Neural progenitor cell (in vitro differentiated cells): Measurements from ENCODE around the gene SLC43A1.

ENCODE experiments used
- EZH2 ChIP-seq: fragments of 200-600 bp; sonication (generic); IDR thresholded peaks from 2 replicates; pipeline ENCODE4 v1.6.1; 2017; ENCODE audit warnings: antibody characterized with exemption, mild to moderate bottlenecking, moderate library complexity
- TF ChIP-seq, protein P1 (sequence below): fragments of 200-600 bp; sonication (generic); IDR thresholded peaks from 2 replicates; pipeline ENCODE4 v1.5.1; 2017; ENCODE audit warnings: antibody characterized with exemption, mild to moderate bottlenecking

DNA sequence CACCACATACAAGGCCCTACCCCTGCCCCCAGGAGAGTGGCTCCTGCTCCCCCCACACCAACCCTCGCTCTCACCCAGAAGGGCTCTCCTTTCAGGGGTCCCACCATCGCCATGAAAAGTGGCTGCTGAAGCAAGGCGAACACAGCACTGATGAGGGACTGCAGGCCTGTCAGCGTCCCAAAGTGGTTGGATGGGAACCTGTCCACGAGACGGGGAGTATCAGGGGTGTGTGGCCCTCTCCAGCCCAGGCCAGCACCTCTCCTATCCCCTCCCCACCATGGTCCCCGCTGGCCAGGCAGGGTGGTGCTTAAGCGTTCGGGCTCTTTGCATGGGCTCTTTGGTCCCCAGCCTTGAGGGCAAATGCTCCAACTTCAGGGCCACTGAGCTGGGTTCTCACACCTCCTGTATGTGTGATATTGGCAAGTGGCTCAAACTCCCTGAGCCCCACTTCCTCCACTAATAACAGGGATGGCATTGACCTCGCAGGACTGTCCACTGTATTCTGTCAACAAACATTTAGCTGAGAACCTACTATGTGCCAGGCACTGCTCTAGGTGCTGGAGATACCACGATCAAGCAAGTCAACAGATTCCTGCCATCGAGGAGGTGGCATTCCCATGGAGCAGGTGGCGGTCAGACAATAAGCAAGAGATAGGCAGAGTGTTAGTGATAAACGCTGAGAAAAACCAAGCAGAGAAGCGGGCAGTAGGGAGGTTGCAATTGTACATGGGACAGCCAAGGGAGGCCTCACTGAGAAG lies 28.3 kb downstream of the SLC43A1 start:
- no peak for TF ChIP-seq EZH2
- TF ChIP-seq, protein P1, sequence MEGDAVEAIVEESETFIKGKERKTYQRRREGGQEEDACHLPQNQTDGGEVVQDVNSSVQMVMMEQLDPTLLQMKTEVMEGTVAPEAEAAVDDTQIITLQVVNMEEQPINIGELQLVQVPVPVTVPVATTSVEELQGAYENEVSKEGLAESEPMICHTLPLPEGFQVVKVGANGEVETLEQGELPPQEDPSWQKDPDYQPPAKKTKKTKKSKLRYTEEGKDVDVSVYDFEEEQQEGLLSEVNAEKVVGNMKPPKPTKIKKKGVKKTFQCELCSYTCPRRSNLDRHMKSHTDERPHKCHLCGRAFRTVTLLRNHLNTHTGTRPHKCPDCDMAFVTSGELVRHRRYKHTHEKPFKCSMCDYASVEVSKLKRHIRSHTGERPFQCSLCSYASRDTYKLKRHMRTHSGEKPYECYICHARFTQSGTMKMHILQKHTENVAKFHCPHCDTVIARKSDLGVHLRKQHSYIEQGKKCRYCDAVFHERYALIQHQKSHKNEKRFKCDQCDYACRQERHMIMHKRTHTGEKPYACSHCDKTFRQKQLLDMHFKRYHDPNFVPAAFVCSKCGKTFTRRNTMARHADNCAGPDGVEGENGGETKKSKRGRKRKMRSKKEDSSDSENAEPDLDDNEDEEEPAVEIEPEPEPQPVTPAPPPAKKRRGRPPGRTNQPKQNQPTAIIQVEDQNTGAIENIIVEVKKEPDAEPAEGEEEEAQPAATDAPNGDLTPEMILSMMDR, result no peak
